ENCODE data around the gene OTOG.

- TF ChIP-seq POLR2A (IDR thresholded peaks at IDR 0.05) (peak in 1 of 2 donors; percentile 28), CTCF (IDR thresholded peaks at IDR 0.05) (no peak)
Observed at GRCh38 chr11:17531636-17532113, 15.4 kb upstream of the OTOG start.

All from Peyer's patch (tissue), 4 donors.